Glomerular visceral epithelial cell (primary cell): ENCODE measurements around the gene TTYH2.
A peak's percentile ranks its signal among the peaks of the same experiment; 100 is the strongest.

ENCODE experiments used
- DNase-seq: peaks from one replicate; pipeline ENCODE4 v3.0.0-alpha.2; 2016; ENCODE audit errors: extremely low spot score

Gene TTYH2

DNA sequence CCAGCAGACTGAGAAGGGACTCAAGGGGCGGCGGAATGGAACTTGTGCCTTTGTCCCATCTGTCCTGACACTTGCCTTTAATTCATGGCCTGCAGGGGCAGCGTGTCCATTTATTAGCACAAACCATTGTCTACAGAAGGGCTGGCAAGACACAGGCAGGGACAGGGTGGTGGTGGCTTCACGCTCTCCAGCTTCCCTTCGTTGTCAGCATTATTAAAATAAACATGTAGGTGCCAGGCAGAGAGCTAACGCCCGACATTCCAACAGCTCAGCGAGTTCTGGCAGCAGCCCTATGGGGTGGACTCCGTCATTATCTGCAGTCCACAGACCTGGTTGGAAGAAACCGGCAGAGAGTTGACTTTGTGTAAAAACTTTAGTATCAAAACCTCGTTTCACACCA lies 77.0 kb downstream of the TTYH2 start:
- no peak for DNase-seq

GRCh38 chr17:74292495-74292894 lies 79.1 kb downstream of the TTYH2 start:
- DNase-seq, result no peak

GRCh38 chr17:74295625-74296547 lies 82.5 kb downstream of the TTYH2 start:
- DNase-seq, result peak; percentile 47

- DNase-seq, result peak; percentile 47
Measured at GRCh38 chr17:74296548-74296936, 83.2 kb downstream of the TTYH2 start.

DNA sequence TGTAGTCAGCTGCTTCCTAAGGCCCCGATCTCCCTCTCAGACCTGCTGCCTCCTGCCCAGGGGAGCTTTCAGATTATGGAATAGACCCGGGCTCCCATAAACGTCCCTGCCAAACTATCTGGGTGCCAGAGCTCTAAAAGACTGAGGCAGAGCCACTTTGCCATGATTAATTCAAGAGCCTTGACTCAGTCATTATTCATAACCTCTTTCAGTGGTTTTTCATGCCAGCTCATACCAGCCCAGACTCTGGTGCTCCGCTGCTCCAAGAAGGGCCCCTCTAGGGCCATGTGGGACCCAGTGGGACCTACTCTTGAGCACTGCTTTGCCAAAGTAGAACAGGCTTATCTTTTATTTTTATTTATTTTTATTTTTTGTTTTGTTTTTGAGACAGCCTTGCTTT lies 84.6 kb downstream of the TTYH2 start:
- peak; percentile 24 for DNase-seq

- no peak for DNase-seq
Measured at GRCh38 chr17:74298778-74299177, 85.4 kb downstream of the TTYH2 start.

DNA sequence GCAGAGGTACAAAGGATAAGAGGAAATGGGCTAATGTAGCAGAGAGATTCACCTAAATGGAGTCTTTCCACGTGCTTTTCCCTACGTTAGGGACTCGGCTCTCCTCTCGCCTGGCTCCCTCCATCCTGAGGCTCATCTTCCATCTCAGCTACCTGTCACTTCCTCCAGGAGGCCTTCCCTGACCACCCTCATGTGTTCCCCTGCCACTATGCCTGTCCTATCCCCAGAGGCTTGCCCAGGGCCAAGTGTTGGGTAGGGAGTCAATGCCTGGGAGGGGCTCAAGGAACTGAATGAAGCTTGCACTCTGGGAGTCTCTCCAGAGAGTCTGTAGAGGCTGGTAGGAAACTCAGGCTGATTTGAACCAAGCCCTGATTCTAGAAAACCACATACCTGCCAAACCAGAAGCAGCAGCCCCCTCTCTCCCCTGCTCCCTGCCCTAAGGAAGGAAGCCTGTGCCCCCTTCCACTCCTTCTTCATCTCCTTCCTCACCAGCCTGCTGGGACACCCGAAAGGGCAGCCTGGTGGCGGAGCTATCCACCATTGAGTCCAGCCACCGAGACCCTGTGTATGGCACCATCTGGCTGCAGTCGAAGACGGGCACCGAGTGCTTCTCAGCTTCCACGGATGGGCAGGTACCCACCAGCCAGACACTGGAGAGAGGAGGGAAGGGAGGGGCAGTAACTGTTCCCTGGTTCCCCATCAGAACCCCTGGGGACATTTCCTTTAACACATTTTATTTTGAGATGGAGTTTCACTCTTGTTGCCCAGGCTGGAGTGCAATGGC lies 86.0 kb downstream of the TTYH2 start:
- DNase-seq, result no peak

DNA sequence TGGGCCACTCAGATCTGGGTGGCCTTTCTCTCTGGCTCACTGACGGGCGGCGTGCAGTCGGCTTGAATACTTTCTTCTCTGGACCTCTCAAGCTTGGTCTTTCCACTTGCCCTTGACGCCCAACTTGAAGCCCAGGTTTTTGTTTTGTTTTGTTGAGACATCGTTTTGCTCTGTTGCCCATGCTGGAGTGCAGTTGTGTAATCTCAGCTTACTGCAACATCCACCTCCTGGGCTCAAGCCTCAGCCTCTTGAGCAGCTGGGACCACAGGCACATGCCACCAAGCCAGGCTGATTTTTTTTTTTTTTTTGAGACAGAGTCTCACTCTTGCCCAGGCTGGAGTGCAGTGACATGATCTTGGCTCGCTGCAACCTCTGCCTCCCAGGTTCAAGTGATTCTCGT lies 89.9 kb downstream of the TTYH2 start:
- peak; percentile 9 for DNase-seq

GRCh38 chr17:74304184-74304583 lies 90.8 kb downstream of the TTYH2 start:
- DNase-seq, result no peak

GRCh38 chr17:74305865-74306654 lies 92.7 kb downstream of the TTYH2 start:
- DNase-seq, result no peak

- no peak for DNase-seq
Measured at GRCh38 chr17:74307984-74308773, 94.8 kb downstream of the TTYH2 start.

- DNase-seq, result no peak
Measured at GRCh38 chr17:74309902-74310301, 96.5 kb downstream of the TTYH2 start.
